T-helper 17 cell (primary cell): Measurements from ENCODE around the gene STAB2. TPM values are rescaled to one million over a fixed set of nuclear protein-coding genes. Genes with fewer than 3 reads are reported as not detected.

Experiments used
- ATAC-seq: fragments of 150-1000 bp; cut with Tn5 transposase; 2 replicates; pipeline ENCODE4 v1.10.0; 2021; ENCODE audit warnings: mild to moderate bottlenecking, moderate library complexity
- DNase-seq, 3 donors: peaks; one replicate each; pipeline versions ENCODE4 v3.0.0 to v3.0.0-alpha.2; 2020 to 2021
- H3K9me3 ChIP-seq: one replicate; pipeline ENCODE4 v1.7.0; 2013; ENCODE audit warnings: low read length, mild to moderate bottlenecking; ENCODE audit not compliant: control insufficient read depth, poor library complexity, severe bottlenecking
- H3K27ac Mint-ChIP-seq: one replicate; pipeline ENCODE4 v1.8.0; 2022; ENCODE audit warnings: mild to moderate bottlenecking, moderate library complexity, mixed read lengths
- H3K27me3 Mint-ChIP-seq: one replicate; pipeline ENCODE4 v1.8.0; 2022; ENCODE audit warnings: mixed read lengths
- H3K36me3 Mint-ChIP-seq: one replicate; pipeline ENCODE4 v1.8.0; 2022; ENCODE audit warnings: low read depth, mixed read lengths
- H3K4me1 Mint-ChIP-seq: one replicate; pipeline ENCODE4 v1.8.0; 2022; ENCODE audit warnings: mild to moderate bottlenecking, mixed read lengths
- H3K4me3 Mint-ChIP-seq: one replicate; pipeline ENCODE4 v1.8.0; 2022; ENCODE audit warnings: mild to moderate bottlenecking, moderate library complexity, mixed read lengths
- total RNA-seq, 4 donors: library from RNA in 2 of 4; stranded (reverse) in 2 of 4; gene quantifications; one replicate each; pipeline ENCODE4 v1.2.3 and lab custom pipeline; 2022 to 2026

STAB2 gene
- total RNA-seq, 2 donors from 2014 or later: not detected

GRCh38 chr12:103755425-103755824, 168.4 kb downstream of the STAB2 start:
- H3K27ac Mint-ChIP-seq: no peak overlapping the region
- H3K4me1 Mint-ChIP-seq: no peaks in the 10 kb centered on the region

GRCh38 chr12:103756443-103756842, 169.4 kb downstream of the STAB2 start:
- DNase-seq (no peak), ATAC-seq (no peak)
- Mint-ChIP-seq H3K27ac (no peak overlapping the region), H3K4me1 (no peaks in the 10 kb centered on the region), H3K4me3 (no peak overlapping the region), H3K36me3 (peaks cover 2% of the 10 kb centered on the region), H3K27me3 (peaks cover 6% of the 10 kb centered on the region)
- no peaks in the 10 kb centered on the region for H3K9me3 ChIP-seq

More at GRCh38 chr12:103755425-103755824, 168.4 kb downstream of the STAB2 start:
- H3K9me3 ChIP-seq: no peaks in the 10 kb centered on the region
- Mint-ChIP-seq H3K4me3 (no peak overlapping the region), H3K36me3 (peaks cover 2% of the 10 kb centered on the region), H3K27me3 (peaks cover 7% of the 10 kb centered on the region)
- no peak for ATAC-seq
- no peak for DNase-seq

DNA sequence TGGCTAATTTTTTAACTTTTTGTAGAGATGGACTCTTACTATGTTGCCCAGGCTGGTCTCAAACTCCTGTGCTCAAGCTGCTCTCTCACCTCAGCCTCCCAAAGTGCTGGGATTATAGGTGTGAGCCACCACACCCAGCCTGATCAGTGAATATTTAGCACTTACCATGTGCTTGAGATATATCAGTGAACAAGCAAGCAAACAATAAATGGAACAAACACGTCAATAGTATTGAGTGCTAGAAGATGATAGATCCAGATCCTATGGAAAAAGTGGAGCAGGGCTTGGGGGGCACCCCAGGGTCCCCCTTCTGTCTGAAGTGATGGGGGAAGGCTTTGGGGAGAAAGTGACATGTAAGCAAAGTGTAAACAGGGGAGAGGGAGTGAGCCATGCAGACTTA, 170.2 kb downstream of the STAB2 start:
- H3K36me3 Mint-ChIP-seq: peaks cover 2% of the 10 kb centered on the region
- no peak overlapping the region for H3K4me3 Mint-ChIP-seq
- no peaks in the 10 kb centered on the region for H3K9me3 ChIP-seq
- no peaks in the 10 kb centered on the region for H3K4me1 Mint-ChIP-seq
- ATAC-seq (no peak), DNase-seq (no peak)
- H3K27me3 Mint-ChIP-seq: peaks cover 6% of the 10 kb centered on the region
- no peak overlapping the region for H3K27ac Mint-ChIP-seq

DNA sequence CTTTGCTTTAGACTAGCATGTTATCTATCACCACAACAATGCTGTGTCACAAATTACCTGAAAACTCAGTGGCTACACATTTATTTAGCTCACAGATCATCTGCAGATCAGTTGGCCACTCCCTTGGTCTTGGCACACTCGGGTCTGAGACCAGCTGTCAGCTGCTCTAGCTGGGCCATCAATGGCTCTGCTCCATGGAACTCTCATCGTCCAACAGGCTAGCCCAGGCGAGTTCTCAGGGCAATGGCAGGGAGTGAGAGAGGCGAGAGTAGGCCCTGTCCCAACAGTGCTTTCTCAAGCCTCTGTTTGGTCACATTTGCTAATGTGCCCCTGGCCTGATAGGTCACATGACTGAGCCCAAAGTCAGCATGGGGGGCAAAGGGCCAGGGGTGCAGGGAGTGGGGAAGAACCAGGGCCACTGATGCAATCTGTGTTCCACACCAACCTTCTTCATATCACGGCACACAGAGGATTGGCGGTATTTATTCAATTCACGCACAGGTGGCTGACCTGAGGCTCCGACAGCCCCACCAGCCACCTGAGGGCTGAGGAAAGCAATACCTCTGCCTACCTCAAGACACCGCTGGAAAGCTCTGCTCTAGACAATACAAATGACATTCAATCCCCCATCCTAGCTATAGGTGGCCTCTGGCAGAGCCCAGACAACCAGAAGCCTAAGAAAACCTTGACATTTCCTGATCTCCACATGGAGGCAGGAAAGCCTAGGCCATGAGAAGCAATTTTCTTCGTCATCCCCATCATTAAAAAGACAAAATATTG, 171.4 kb downstream of the STAB2 start:
- Mint-ChIP-seq H3K36me3 (peaks cover 3% of the 10 kb centered on the region), H3K4me1 (no peaks in the 10 kb centered on the region), H3K27me3 (peaks cover 4% of the 10 kb centered on the region), H3K4me3 (no peak overlapping the region), H3K27ac (no peak overlapping the region)
- ATAC-seq (no peak), DNase-seq (no peak)
- no peaks in the 10 kb centered on the region for H3K9me3 ChIP-seq

DNA sequence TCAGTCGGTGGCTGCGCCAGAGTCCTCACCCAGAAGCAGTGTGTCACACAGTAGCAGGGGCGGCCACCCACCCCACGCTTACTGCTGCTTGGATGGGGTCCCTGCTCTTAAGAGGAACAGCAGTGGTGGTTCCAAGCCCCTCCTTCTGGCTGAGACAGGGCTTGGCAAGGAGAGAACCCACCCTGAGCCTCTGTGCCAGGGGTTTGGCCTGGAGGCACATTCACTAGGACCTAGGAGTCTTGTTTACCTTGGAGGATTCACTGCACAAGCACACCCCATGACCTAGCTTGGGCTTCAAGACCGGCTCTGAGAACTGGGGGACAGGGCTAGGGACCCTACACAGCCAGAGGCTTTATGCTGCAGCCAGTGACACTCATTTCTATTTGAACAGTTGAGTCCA, 175.4 kb downstream of the STAB2 start:
- Mint-ChIP-seq H3K4me3 (no peak overlapping the region), H3K27ac (no peak overlapping the region), H3K4me1 (no peaks in the 10 kb centered on the region), H3K36me3 (peaks cover 4% of the 10 kb centered on the region), H3K27me3 (no peaks in the 10 kb centered on the region)
- ATAC-seq (no peak), DNase-seq (no peak)
- no peaks in the 10 kb centered on the region for H3K9me3 ChIP-seq

- H3K9me3 ChIP-seq: no peaks in the 10 kb centered on the region
- Mint-ChIP-seq H3K27me3 (no peaks in the 10 kb centered on the region), H3K27ac (no peak overlapping the region), H3K4me3 (no peak overlapping the region), H3K36me3 (peaks cover 4% of the 10 kb centered on the region), H3K4me1 (no peaks in the 10 kb centered on the region)
- no peak for ATAC-seq
- no peak for DNase-seq
Observed at GRCh38 chr12:103765322-103765721, 178.2 kb downstream of the STAB2 start.

DNA sequence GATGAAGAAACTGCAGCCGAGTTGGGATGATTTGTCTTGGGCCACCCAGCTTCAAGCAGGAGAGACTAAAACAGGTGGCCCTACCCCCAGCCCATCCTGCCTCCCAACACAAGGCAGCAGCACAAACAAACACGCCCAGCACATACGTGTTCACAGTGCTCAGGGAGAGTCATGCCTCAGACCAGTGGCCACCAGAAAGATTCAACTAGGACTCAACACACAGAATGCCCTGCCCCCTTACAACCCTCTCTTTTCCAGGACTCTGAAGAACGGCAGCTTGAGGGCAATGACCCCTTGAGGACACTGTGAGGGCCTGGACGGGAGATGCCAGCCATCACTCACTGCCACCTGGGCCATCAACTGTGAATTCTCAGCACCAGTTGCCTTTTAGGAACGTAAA, 179.0 kb downstream of the STAB2 start:
- no peak for ATAC-seq
- Mint-ChIP-seq H3K36me3 (peaks cover 4% of the 10 kb centered on the region), H3K27ac (no peak overlapping the region)

DNA sequence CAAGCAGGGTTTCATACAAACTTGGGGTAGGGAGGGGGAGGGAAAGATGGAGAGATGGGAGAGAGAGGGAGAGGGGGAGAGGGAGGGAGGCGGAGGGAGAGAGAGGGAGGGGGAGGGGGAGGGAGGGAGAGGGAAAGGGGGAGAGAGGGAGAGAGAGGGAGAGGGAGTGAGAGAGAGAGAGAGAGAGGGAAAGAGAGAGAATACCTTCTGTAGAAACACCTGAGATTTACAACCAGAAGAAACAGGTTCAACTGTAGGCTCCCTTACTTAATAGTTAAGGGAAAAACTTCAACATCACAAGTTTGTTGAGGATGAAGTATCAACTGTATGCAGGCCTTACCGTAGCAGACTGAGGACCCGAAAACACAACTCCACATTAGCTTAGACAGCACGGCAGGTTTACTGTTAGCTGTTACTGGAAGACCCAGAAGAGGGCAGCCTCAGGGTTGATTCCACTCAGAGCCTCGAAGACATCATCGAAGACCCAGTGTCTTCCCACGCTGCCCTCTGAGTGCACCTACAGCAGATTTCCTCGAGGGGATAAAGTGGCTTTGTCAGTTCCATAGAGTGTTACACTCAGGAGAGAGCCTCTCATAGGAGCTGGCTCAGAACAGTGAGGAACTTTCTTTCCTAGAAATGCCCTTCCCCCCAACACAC, 181.5 kb downstream of the STAB2 start:
- ATAC-seq: no peak
- Mint-ChIP-seq H3K27ac (no peak overlapping the region), H3K36me3 (peaks cover 2% of the 10 kb centered on the region), H3K4me3 (no peak overlapping the region), H3K4me1 (no peaks in the 10 kb centered on the region), H3K27me3 (no peaks in the 10 kb centered on the region)
- no peaks in the 10 kb centered on the region for H3K9me3 ChIP-seq
- DNase-seq: no peak

More for the DNA sequence above, 179.0 kb downstream of the STAB2 start:
- Mint-ChIP-seq H3K4me3 (no peak overlapping the region), H3K4me1 (no peaks in the 10 kb centered on the region), H3K27me3 (no peaks in the 10 kb centered on the region)
- DNase-seq: no peak
- no peaks in the 10 kb centered on the region for H3K9me3 ChIP-seq

DNA sequence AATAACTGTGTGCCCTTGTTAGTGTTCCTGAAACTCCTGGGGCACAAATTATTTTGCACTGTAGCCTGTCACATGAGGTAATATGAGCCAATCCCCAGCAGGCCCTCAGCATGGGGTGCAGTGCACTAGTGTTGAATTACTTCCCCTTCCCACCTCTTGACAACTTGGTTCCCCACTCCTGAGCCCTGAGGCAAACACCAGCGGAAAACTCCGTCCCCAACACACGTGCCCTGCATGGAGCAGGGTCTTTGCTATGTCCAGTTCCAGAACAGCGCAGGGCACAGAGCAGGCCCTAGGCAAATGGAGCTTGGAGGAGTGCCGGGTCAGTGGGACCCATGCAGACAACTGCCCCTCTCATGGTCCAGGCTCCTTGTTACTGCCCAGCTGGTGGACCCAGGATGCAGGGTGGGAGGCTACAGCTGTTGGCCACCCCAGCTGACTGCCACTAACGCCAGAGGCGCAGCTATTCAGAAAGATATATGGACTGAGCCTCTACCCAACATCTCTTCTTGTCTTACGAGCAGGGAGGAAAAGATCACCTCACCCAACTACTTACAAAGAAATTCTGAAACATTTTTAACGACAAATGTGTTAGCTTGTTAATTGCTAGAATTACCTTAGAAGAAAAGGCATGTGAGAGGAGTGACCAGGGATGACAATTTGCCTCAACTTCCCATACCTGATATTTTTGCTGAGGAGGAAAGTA, 182.3 kb downstream of the STAB2 start:
- DNase-seq (no peak), ATAC-seq (no peak)
- Mint-ChIP-seq H3K27me3 (no peaks in the 10 kb centered on the region), H3K36me3 (peaks cover 2% of the 10 kb centered on the region), H3K4me1 (no peaks in the 10 kb centered on the region), H3K4me3 (no peak overlapping the region), H3K27ac (no peak overlapping the region)
- H3K9me3 ChIP-seq: no peaks in the 10 kb centered on the region

DNA sequence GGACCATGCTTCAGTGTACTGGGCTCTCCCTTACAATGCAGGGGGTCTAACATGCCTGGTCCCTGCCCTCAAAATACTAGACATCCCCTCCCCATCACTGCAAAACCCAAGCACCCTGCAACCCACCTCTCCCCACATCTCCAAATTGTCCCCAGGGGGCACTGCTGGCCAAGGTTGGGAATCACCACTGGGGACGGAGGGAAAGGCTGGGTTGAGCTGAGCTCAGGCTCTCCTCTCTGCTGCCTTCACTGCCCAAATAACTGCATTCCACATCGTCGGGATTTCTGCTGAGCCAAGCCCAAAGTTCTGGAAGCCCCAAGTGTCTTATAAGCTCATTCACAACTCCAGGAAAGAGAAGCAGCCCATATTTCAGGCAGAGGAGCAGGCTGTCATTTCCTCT, 184.4 kb downstream of the STAB2 start:
- DNase-seq: no peak
- Mint-ChIP-seq H3K36me3 (no peaks in the 10 kb centered on the region), H3K27ac (no peak overlapping the region), H3K4me1 (no peaks in the 10 kb centered on the region), H3K27me3 (no peaks in the 10 kb centered on the region), H3K4me3 (no peak overlapping the region)
- no peaks in the 10 kb centered on the region for H3K9me3 ChIP-seq
- no peak for ATAC-seq

DNA sequence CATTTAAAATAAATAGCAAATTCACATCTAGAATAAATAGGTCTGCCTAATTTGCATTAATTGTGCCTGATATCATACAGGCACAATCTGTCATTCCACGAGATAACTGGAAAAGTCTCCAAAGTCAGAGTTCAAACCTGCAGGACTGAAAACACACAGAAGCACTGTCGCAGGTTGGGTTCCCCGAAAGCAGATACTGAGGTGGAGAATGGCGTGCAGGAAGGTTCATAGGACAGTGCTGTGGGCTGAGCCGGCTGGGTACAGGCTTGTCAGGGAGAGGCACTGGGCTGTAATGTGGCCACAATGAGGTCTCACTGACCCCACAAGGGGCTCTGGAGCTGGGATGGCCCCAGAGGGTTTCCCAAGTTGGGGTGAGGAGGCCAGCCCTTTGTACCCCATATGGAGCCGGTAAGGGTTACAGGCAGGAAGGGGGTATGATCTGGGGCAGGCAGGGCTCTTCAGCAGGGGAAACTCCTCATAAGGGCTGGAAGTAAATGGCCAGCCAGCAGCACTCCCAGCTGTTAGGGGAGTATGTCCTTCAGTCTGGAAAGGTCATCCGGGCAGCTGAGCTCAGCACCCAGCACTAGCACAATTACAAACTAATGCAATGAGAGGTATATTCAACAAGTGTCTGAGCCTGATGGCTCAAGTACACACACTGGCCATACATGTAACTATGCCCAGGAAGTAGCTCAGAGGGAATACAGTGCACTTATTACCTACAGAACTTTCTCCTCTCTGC, 185.5 kb downstream of the STAB2 start:
- ATAC-seq (no peak), DNase-seq (no peak)
- no peaks in the 10 kb centered on the region for H3K9me3 ChIP-seq
- Mint-ChIP-seq H3K36me3 (peaks cover 3% of the 10 kb centered on the region), H3K27ac (no peak overlapping the region), H3K27me3 (no peaks in the 10 kb centered on the region), H3K4me1 (no peaks in the 10 kb centered on the region), H3K4me3 (no peak overlapping the region)

GRCh38 chr12:103773109-103773910, 186.2 kb downstream of the STAB2 start:
- no peaks in the 10 kb centered on the region for H3K27me3 Mint-ChIP-seq
- peaks cover 3% of the 10 kb centered on the region for H3K36me3 Mint-ChIP-seq
- no peak overlapping the region for H3K4me3 Mint-ChIP-seq
- no peak for ATAC-seq
- H3K4me1 Mint-ChIP-seq: no peaks in the 10 kb centered on the region
- no peaks in the 10 kb centered on the region for H3K9me3 ChIP-seq
- no peak overlapping the region for H3K27ac Mint-ChIP-seq
- DNase-seq: no peak
